Hair follicular keratinocyte (primary cell): ENCODE measurements around the gene PSMD14. TPM values are rescaled to one million over a fixed set of nuclear protein-coding genes. Genes with fewer than 3 reads are reported as not detected.

Source experiments
- total RNA-seq: library from RNA; depleted of rRNA; stranded (reverse); fragments of >200 nt; gene quantifications from 2 replicates; pipeline ENCODE4 v1.2.3, GENCODE V29; 2015

PSMD14 gene
- 117 and 128 TPM in 2 replicates for total RNA-seq

GRCh38 chr2:161308178-161308955, at the start of gene PSMD14:
Gene PSMD14 (plus strand): TSS chr2:161308425. CDS start chr2:161318826, 10,401 bp downstream.

GRCh38 chr2:161415987-161416707, 107.9 kb downstream of the PSMD14 start, which contains the start of gene TBR1:
Gene TBR1 (plus strand): TSS chr2:161416297. CDS start chr2:161416411, 114 bp downstream.

Other genes with a start within 250 kb of the PSMD14 start
- 40.2 and 43.3 TPM in 2 replicates for gene TANK, start 148.0 kb upstream of the PSMD14 start, total RNA-seq
- gene TBR1, start 107.9 kb downstream of the PSMD14 start, total RNA-seq: not detected in 2 replicates